Ascending aorta (tissue), 2 donors: ENCODE data around the gene CNTNAP5. TPM values are rescaled to one million over a fixed set of nuclear protein-coding genes. Genes with fewer than 3 reads are reported as not detected.

ENCODE experiments used
- DNase-seq, 2 donors: peaks; one replicate each; pipeline ENCODE4 v3.0.0-alpha.2; 2019; ENCODE audit warnings: low spot score in 2 of 2
- H3K27ac ChIP-seq, 2 donors: fragments of 200-600 bp; sonication (generic); one replicate each; pipeline ENCODE4 v1.5.1; 2016 to 2017; ENCODE audit warnings: mild to moderate bottlenecking in 1 of 2
- H3K27me3 ChIP-seq: fragments of 200-600 bp; sonication (generic); one replicate; pipeline ENCODE4 v1.5.1; 2017
- H3K36me3 ChIP-seq, 2 donors: fragments of 200-600 bp; sonication (generic); one replicate each; pipeline ENCODE4 v1.5.1; 2016
- H3K4me1 ChIP-seq, 2 donors: fragments of 200-600 bp; sonication (generic); one replicate each; pipeline ENCODE4 v1.5.1; 2016 to 2017; ENCODE audit warnings: mild to moderate bottlenecking in 1 of 2
- H3K4me3 ChIP-seq, 2 donors: fragments of 200-600 bp; sonication (generic); one replicate each; pipeline ENCODE4 v1.5.1; 2016 to 2017; ENCODE audit warnings: mild to moderate bottlenecking in 1 of 2
- H3K9me3 ChIP-seq, 2 donors: fragments of 200-600 bp; sonication (generic); one replicate each; pipeline ENCODE4 v1.5.1; 2016
- intact Hi-C: fragments of 100-400 bp; cut with DNase I; formaldehyde crosslinking; loops from one replicate; pipeline ENCODE4 v1.15.1; 2023
- total RNA-seq: library from RNA; depleted of rRNA; stranded (reverse); fragments of >200 nt; gene quantifications from one replicate; pipeline ENCODE4 v1.1.0, GENCODE V29; 2016
- TF ChIP-seq, protein P1 (sequence below), 3 experiments: fragments of 200-600 bp in 2 of 3; fragments of 450-650 bp in 1 of 3; sonication (generic) in 2 of 3; IDR thresholded peaks; one replicate each; pipeline ENCODE4 v1.5.1; 2016 to 2019; ENCODE audit warnings: antibody characterized with exemption in 3 of 3, mild to moderate bottlenecking in 1 of 3, moderate library complexity in 1 of 3

CNTNAP5 gene
- total RNA-seq, 1 donor from 2014 or later: not detected

DNA sequence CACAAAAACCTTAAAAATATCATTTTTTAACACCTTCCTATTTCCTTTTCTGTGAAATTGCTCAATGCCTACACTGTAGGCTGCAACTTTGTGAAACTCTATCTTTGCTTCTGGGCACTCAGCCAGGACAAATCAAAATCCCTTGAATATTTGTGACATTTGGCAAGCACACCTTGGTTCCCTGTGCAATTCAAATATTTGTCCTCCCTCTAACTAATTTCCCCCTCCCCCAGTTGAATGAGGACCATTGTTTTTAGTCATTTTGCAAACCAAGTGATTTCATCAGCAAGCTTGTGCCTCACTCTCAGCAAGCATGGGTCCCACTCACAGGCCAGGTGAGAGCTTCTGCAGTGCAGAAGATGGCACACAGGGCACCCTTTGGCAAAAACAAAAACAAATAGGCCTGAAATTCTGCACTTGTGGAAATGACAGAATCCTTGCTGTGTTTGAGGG, 541.5 kb downstream of the CNTNAP5 start:
- H3K36me3 ChIP-seq: no peaks in the 10 kb centered on the region
- no peaks in the 10 kb centered on the region for H3K9me3 ChIP-seq
- TF ChIP-seq, protein P1, sequence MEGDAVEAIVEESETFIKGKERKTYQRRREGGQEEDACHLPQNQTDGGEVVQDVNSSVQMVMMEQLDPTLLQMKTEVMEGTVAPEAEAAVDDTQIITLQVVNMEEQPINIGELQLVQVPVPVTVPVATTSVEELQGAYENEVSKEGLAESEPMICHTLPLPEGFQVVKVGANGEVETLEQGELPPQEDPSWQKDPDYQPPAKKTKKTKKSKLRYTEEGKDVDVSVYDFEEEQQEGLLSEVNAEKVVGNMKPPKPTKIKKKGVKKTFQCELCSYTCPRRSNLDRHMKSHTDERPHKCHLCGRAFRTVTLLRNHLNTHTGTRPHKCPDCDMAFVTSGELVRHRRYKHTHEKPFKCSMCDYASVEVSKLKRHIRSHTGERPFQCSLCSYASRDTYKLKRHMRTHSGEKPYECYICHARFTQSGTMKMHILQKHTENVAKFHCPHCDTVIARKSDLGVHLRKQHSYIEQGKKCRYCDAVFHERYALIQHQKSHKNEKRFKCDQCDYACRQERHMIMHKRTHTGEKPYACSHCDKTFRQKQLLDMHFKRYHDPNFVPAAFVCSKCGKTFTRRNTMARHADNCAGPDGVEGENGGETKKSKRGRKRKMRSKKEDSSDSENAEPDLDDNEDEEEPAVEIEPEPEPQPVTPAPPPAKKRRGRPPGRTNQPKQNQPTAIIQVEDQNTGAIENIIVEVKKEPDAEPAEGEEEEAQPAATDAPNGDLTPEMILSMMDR (IDR thresholded peaks at IDR 0.05): no peak
- no peaks in the 10 kb centered on the region for H3K27me3 ChIP-seq
- intact Hi-C loops: no loop called here
- H3K27ac ChIP-seq: no peak overlapping the region
- no peak for DNase-seq
- no peaks in the 10 kb centered on the region for H3K4me1 ChIP-seq
- no peak overlapping the region for H3K4me3 ChIP-seq

DNA sequence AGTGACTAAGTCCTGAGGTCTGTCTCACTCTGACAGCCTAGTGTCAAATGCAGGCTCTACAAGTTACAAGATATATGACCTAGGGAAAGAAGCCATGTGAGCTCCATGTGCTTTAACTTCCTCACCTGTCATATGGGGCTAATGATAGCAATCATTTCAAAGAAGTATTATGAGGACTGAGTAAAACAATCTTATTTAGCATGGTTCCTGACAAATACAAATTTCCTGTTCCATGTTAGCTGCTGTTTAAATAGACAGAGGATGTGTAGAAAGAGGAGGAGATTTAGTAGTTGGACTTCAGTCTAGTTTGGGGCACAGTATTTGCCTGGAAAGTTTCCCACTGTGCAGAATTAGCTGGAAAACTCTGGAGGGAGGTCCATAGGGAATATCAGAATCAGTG, 545.8 kb downstream of the CNTNAP5 start:
- Histone ChIP-seq H3K27ac (no peak overlapping the region), H3K9me3 (no peaks in the 10 kb centered on the region), H3K36me3 (no peaks in the 10 kb centered on the region), H3K4me3 (no peak overlapping the region), H3K4me1 (no peaks in the 10 kb centered on the region), H3K27me3 (no peaks in the 10 kb centered on the region)
- intact Hi-C loops: no loop called here
- TF ChIP-seq, protein P1 (IDR thresholded peaks at IDR 0.05): no peak
- no peak for DNase-seq

DNA sequence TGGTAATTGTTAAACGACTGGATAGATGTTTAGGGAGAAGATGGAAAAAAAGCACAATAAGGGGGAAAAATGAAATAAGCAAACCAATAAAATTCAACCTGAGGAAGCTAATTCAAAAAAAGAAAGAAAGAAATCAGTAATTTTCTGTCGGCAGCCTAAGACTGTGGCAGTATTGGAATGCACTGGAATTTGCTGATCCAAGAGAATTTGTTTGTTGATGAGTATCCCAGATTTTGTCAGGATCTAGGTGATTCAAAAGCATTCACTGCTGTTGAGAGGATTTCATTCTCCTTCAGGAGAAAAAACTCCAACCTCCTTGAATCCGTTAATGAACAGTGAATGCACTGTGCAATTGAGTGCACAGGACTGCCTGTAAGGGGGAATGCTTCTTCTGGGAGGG, 546.7 kb downstream of the CNTNAP5 start:
- no peaks in the 10 kb centered on the region for H3K9me3 ChIP-seq
- H3K27me3 ChIP-seq: no peaks in the 10 kb centered on the region
- no peak overlapping the region for H3K27ac ChIP-seq
- H3K4me3 ChIP-seq: no peak overlapping the region
- H3K4me1 ChIP-seq: no peaks in the 10 kb centered on the region
- intact Hi-C loops: no loop called here
- DNase-seq: no peak
- TF ChIP-seq, protein P1 (IDR thresholded peaks at IDR 0.05): no peak
- H3K36me3 ChIP-seq: no peaks in the 10 kb centered on the region

DNA sequence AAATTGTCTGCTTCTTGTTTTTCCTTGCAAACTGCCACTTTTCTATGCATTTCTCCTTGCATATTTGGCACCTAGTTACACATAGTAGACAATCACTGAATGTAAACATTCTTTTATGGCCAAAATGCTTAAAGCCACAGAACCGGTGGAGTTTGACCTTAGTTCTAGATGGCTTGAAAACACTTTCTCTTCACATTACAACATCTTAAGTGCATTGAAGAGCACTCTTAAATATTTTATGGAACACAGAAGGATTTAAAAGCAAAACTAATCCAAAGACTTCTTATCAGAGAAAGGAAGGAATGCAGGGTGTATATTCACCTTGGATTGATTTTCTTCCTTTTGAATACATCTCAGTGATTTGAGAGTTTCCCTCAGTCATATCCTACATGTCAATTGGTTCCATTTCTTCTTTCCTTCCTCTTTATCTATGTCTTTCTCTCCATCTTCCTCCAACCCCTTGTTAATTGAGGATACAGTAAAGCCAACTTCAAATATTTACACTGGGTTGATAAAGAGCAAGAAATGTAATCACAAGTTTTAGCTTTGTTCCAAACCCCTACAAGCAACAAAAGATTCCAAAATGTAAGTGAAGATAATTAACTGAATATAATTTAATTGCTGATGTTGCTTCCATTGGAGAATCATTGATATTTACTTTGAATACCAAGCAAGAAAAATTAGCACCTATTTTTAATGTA, 548.0 kb downstream of the CNTNAP5 start:
- intact Hi-C loops: no loop called here
- no peaks in the 10 kb centered on the region for H3K4me1 ChIP-seq
- no peak overlapping the region for H3K27ac ChIP-seq
- TF ChIP-seq, protein P1 (IDR thresholded peaks at IDR 0.05): no peak
- DNase-seq: no peak
- no peaks in the 10 kb centered on the region for H3K36me3 ChIP-seq
- no peaks in the 10 kb centered on the region for H3K9me3 ChIP-seq
- no peaks in the 10 kb centered on the region for H3K27me3 ChIP-seq
- no peak overlapping the region for H3K4me3 ChIP-seq

DNA sequence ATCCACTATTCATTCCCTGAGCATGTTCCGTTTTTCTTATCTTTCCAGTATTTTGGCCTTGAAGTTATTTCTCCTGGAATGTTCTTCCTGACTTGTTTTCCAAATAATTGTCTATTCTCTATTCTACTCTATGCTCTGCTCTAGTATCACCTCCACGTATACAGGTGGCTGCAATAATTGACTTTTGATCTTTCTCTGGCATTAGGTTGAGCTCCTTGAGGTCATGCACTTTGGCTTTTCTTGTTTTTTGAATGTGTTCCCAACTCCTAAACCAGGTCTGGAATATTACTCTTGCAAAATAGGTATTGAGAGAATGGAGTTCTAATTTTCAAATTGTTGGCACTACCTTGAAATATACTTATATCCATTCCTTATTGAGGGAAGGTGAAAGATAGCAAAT, 550.4 kb downstream of the CNTNAP5 start:
- Histone ChIP-seq H3K4me3 (no peak overlapping the region), H3K4me1 (no peaks in the 10 kb centered on the region), H3K27ac (no peak overlapping the region), H3K9me3 (no peaks in the 10 kb centered on the region), H3K36me3 (no peaks in the 10 kb centered on the region), H3K27me3 (no peaks in the 10 kb centered on the region)
- no peak for DNase-seq
- TF ChIP-seq, protein P1 (IDR thresholded peaks at IDR 0.05): no peak
- intact Hi-C loops: no loop called here
